Measurements from ENCODE around the gene EPHB1.

EPHB1 gene

GRCh38 chr3:135141672-135142071 is 346.6 kb downstream of the EPHB1 start:
- DNase-seq: no peak

GRCh38 chr3:135142530-135142929 is 347.5 kb downstream of the EPHB1 start:
- no peak for DNase-seq

GRCh38 chr3:135143474-135143873 is 348.4 kb downstream of the EPHB1 start:
- no peak for DNase-seq

GRCh38 chr3:135145581-135145980 is 350.5 kb downstream of the EPHB1 start:
- DNase-seq: no peak

GRCh38 chr3:135147657-135148056 is 352.6 kb downstream of the EPHB1 start:
- DNase-seq: no peak

GRCh38 chr3:135148398-135149020 is 353.4 kb downstream of the EPHB1 start:
- no peak for DNase-seq

GRCh38 chr3:135149707-135150681 is 354.9 kb downstream of the EPHB1 start:
- DNase-seq: no peak

GRCh38 chr3:135154186-135154585 is 359.1 kb downstream of the EPHB1 start:
- no peak for DNase-seq

GRCh38 chr3:135155228-135155627 is 360.2 kb downstream of the EPHB1 start:
- peak; percentile 4 for DNase-seq

- DNase-seq: no peak
Observed at GRCh38 chr3:135155791-135156190, 360.7 kb downstream of the EPHB1 start.

- no peak for DNase-seq
Observed at GRCh38 chr3:135157045-135157740, 362.1 kb downstream of the EPHB1 start.

- no peak for DNase-seq
Observed at GRCh38 chr3:135158520-135158919, 363.5 kb downstream of the EPHB1 start.

- DNase-seq: no peak
Observed at GRCh38 chr3:135159681-135160247, 364.7 kb downstream of the EPHB1 start.

- DNase-seq: no peak
Observed at GRCh38 chr3:135161425-135161824, 366.4 kb downstream of the EPHB1 start.

- no peak for DNase-seq
Observed at GRCh38 chr3:135163701-135164100, 368.6 kb downstream of the EPHB1 start.

GRCh38 chr3:135165260-135165659 is 370.2 kb downstream of the EPHB1 start:
- no peak for DNase-seq

- DNase-seq: no peak
Observed at GRCh38 chr3:135166266-135166825, 371.3 kb downstream of the EPHB1 start.

- no peak for DNase-seq
Observed at GRCh38 chr3:135168822-135169221, 373.8 kb downstream of the EPHB1 start.

- DNase-seq: no peak
Observed at GRCh38 chr3:135169651-135170050, 374.6 kb downstream of the EPHB1 start.

- no peak for DNase-seq
Observed at GRCh38 chr3:135170732-135171131, 375.7 kb downstream of the EPHB1 start.

GRCh38 chr3:135172191-135172869 is 377.3 kb downstream of the EPHB1 start:
- DNase-seq: no peak

GRCh38 chr3:135175728-135176277 is 380.7 kb downstream of the EPHB1 start:
- no peak for DNase-seq
